A549 (cell line): ENCODE measurements around the gene MAGI1.

Experiments used
- MAZ ChIP-seq: fragments of 150-350 bp; IDR thresholded peaks from 2 replicates; pipeline ENCODE4 v1.6.1; 2014; ENCODE audit warnings: antibody characterized with exemption, low read depth, low read length, borderline replicate concordance
- PHF8 ChIP-seq: fragments of 200-600 bp; sonication (generic); IDR thresholded peaks from 2 replicates; pipeline ENCODE4 v1.6.1; 2016; ENCODE audit warnings: low read depth, mild to moderate bottlenecking, antibody characterized with exemption, moderate library complexity, borderline replicate concordance
- POLR2A ChIP-seq: IDR thresholded peaks from 2 replicates; pipeline ENCODE4 v1.6.1; 2012; ENCODE audit warnings: mild to moderate bottlenecking, low read length
- TP53 ChIP-seq: fragments of 250-450 bp; sonication (Bioruptor Pico); IDR thresholded peaks from 2 replicates; pipeline ENCODE4 v1.5.0; 2021; ENCODE audit warnings: mild to moderate bottlenecking, moderate library complexity

- TF ChIP-seq POLR2A = no peak
- TF ChIP-seq TP53 (CRISPR knock-in tag) = no peak
- TF ChIP-seq PHF8 = no peak
- no peak for TF ChIP-seq MAZ
Observed at GRCh38 chr3:65664931-65665330, 373.8 kb downstream of the MAGI1 start.
